Activated naive CD4-positive, alpha-beta T cell treated with anti-CD3 and anti-CD28 coated beads for 36 hours (primary cell): ENCODE data around the gene RAB34. TPM values are rescaled to one million over a fixed set of nuclear protein-coding genes. Genes with fewer than 3 reads are reported as not detected.
A peak's percentile ranks its signal among the peaks of the same experiment; 100 is the strongest.
"Not testable (repeated sequence)": the region's sequence is repeated elsewhere in the genome, so short reads cannot be mapped to it uniquely, and the experiment has no call there.

Source experiments
- CTCF ChIA-PET: fragments of 350-600 bp; sonication (Branson Sonifier 250); formaldehyde crosslinking; loops from one replicate; lab custom pipeline; 2021; ENCODE audit warnings: antibody characterized with exemption; lab: Charles Lee
- DNase-seq: peaks from one replicate; pipeline ENCODE4 v3.0.0-alpha.2; 2020
- H3K27ac Mint-ChIP-seq: one replicate; pipeline ENCODE4 v1.8.0; 2021; ENCODE audit warnings: mild to moderate bottlenecking, mixed read lengths
- H3K27me3 Mint-ChIP-seq: one replicate; pipeline ENCODE4 v1.8.0; 2021; ENCODE audit warnings: low read depth, mixed read lengths
- H3K36me3 Mint-ChIP-seq: one replicate; pipeline ENCODE4 v1.8.0; 2021; ENCODE audit warnings: low read depth, mixed read lengths
- H3K4me1 Mint-ChIP-seq: one replicate; pipeline ENCODE4 v1.8.0; 2021; ENCODE audit warnings: low read depth, mixed read lengths
- H3K4me3 Mint-ChIP-seq: one replicate; pipeline ENCODE4 v1.8.0; 2021; ENCODE audit warnings: mild to moderate bottlenecking, moderate library complexity, mixed read lengths
- H3K9me3 Mint-ChIP-seq: one replicate; pipeline ENCODE4 v1.8.0; 2021; ENCODE audit warnings: mixed read lengths
- intact Hi-C: fragments of 100-400 bp; cut with micrococcal nuclease; formaldehyde crosslinking; loops from one replicate; pipeline ENCODE4 v1.15.1; 2023
- total RNA-seq, 2 experiments: library from RNA; stranded (reverse); gene quantifications; one replicate each; pipeline ENCODE4 v1.2.3, GENCODE V29; 2021

The RAB34 gene
- total RNA-seq, 2 experiments from 2014 or later, result 10.2 to 12.3 TPM

GRCh38 chr17:28723836-28724499 lies 6.3 kb upstream of the RAB34 start:
- H3K27ac Mint-ChIP-seq, result peak overlapping the region; percentile 93
- H3K36me3 Mint-ChIP-seq, result peaks cover 58% of the 10 kb centered on the region
- DNase-seq, H3K27me3 Mint-ChIP-seq, H3K9me3 Mint-ChIP-seq: not testable (repeated sequence)
- intact Hi-C loops, result loop anchor here (10.0 kb wide), 1 partner anchor 841 kb away; the partner anchor contains the start of genes ABHD15 and TP53I13
- peaks cover 48% of the 10 kb centered on the region for H3K4me1 Mint-ChIP-seq
- CTCF ChIA-PET, result interaction anchor here (2.2 to 7.2 kb wide), 2 partner anchors 24 to 40 kb away, joined by 6 to 353 read pairs; partner anchors contain the start of gene TRAF4
- peak overlapping the region; percentile 91 for H3K4me3 Mint-ChIP-seq

- Mint-ChIP-seq H3K4me3 (peak overlapping the region; percentile 40), H3K27ac (peak overlapping the region; percentile 75), H3K27me3 (peaks cover 2% of the 10 kb centered on the region), H3K36me3 (peaks cover 58% of the 10 kb centered on the region), H3K4me1 (peaks cover 51% of the 10 kb centered on the region), H3K9me3 (no peaks in the 10 kb centered on the region)
- DNase-seq, result no peak
- CTCF ChIA-PET, result interaction anchor here (2.2 to 7.2 kb wide), 2 partner anchors 25 to 41 kb away, joined by 6 to 353 read pairs; partner anchors contain the start of gene TRAF4
- intact Hi-C loops, result loop anchor here (10.0 kb wide), 1 partner anchor 842 kb away; the partner anchor contains the start of genes ABHD15 and TP53I13
These were observed 5.6 kb upstream of the RAB34 start for GRCh38 chr17:28723159-28723835.

GRCh38 chr17:28722417-28723158 lies 4.9 kb upstream of the RAB34 start:
- Mint-ChIP-seq H3K4me1 (peaks cover 53% of the 10 kb centered on the region), H3K9me3 (no peaks in the 10 kb centered on the region), H3K36me3 (peaks cover 58% of the 10 kb centered on the region), H3K27me3 (peaks cover 7% of the 10 kb centered on the region), H3K4me3 (peak overlapping the region; percentile 91), H3K27ac (peak overlapping the region; percentile 75)
- CTCF ChIA-PET, result interaction anchor here (0.6 to 7.2 kb wide), 3 partner anchors 26 to 231 kb away, joined by 4 to 353 read pairs (median 5); partner anchors contain the start of gene TRAF4
- intact Hi-C loops, result loop anchor here (10.0 kb wide), 1 partner anchor 842 kb away; the partner anchor contains the start of genes ABHD15 and TP53I13
- DNase-seq, result no peak

GRCh38 chr17:28720997-28721329 lies 3.3 kb upstream of the RAB34 start:
- H3K36me3 Mint-ChIP-seq, result peaks cover 56% of the 10 kb centered on the region
- CTCF ChIA-PET, result interaction anchor here (0.6 to 1.9 kb wide), 6 partner anchors 10 to 228 kb away, joined by 3 to 8 read pairs (median 4); partner anchors contain the start of gene PROCA1

GRCh38 chr17:28720247-28720996 lies 2.8 kb upstream of the RAB34 start:
- CTCF ChIA-PET, result interaction anchor here (0.7 to 1.9 kb wide), 9 partner anchors 9 to 397 kb away, joined by 3 to 8 read pairs (median 3); partner anchors contain the start of genes PROCA1, SDF2 and SUPT6H
- Mint-ChIP-seq H3K36me3 (peaks cover 52% of the 10 kb centered on the region), H3K4me3 (peak overlapping the region; percentile 91), H3K27ac (peak overlapping the region; percentile 94), H3K9me3 (no peaks in the 10 kb centered on the region), H3K27me3 (peaks cover 17% of the 10 kb centered on the region), H3K4me1 (peaks cover 53% of the 10 kb centered on the region)
- DNase-seq, result peak; percentile 49
- intact Hi-C loops, result loop anchor here (10.0 kb wide), 1 partner anchor 844 kb away; the partner anchor contains the start of genes ABHD15 and TP53I13

More at GRCh38 chr17:28720997-28721329, 3.3 kb upstream of the RAB34 start:
- Mint-ChIP-seq H3K27ac (peak overlapping the region; percentile 94), H3K27me3 (peaks cover 11% of the 10 kb centered on the region), H3K4me3 (peak overlapping the region; percentile 91), H3K4me1 (peaks cover 53% of the 10 kb centered on the region)
- intact Hi-C loops, result loop anchor here (10.0 kb wide), 1 partner anchor 844 kb away; the partner anchor contains the start of genes ABHD15 and TP53I13
- H3K9me3 Mint-ChIP-seq, DNase-seq: not testable (repeated sequence)

- peak overlapping the region; percentile 94 for H3K27ac Mint-ChIP-seq
- peaks cover 39% of the 10 kb centered on the region for H3K36me3 Mint-ChIP-seq
- H3K4me1 Mint-ChIP-seq, result peaks cover 43% of the 10 kb centered on the region
- peaks cover 25% of the 10 kb centered on the region for H3K27me3 Mint-ChIP-seq
- intact Hi-C loops, result loop anchor here (1.0 to 2.0 kb wide), 6 partner anchors 8 to 384 kb away; partner anchors contain the start of genes IFT20, NEK8, PROCA1 and SUPT6H
- no peaks in the 10 kb centered on the region for H3K9me3 Mint-ChIP-seq
- DNase-seq, result no peak
- peak overlapping the region; percentile 91 for H3K4me3 Mint-ChIP-seq
- CTCF ChIA-PET, result interaction anchor here (0.7 to 1.9 kb wide), 9 partner anchors 8 to 398 kb away, joined by 3 to 8 read pairs (median 3); partner anchors contain the start of genes PROCA1, SDF2 and SUPT6H
These were observed 1.4 kb upstream of the RAB34 start for GRCh38 chr17:28719021-28719433.

- H3K4me3 Mint-ChIP-seq, result peak overlapping the region; percentile 66
- intact Hi-C loops, result loop anchor here (1.0 to 2.0 kb wide), 6 partner anchors 7 to 383 kb away; partner anchors contain the start of genes IFT20, NEK8, PROCA1 and SUPT6H
- peaks cover 39% of the 10 kb centered on the region for H3K4me1 Mint-ChIP-seq
- no peak for DNase-seq
- CTCF ChIA-PET, result interaction anchor here (1.0 kb wide), 1 partner anchor 70 kb away, joined by 3 read pairs; no protein-coding TSS in a partner anchor
- peak overlapping the region; percentile 59 for H3K27ac Mint-ChIP-seq
- H3K27me3 Mint-ChIP-seq, result peaks cover 25% of the 10 kb centered on the region
- H3K36me3 Mint-ChIP-seq, result peaks cover 37% of the 10 kb centered on the region
- H3K9me3 Mint-ChIP-seq, result no peaks in the 10 kb centered on the region
These were observed 809 bp upstream of the RAB34 start for GRCh38 chr17:28718333-28719020.

GRCh38 chr17:28716740-28717577 lies 709 bp downstream of the RAB34 start:
- intact Hi-C loops, result no loop called here
- Mint-ChIP-seq H3K4me1 (peaks cover 33% of the 10 kb centered on the region), H3K27ac (no peak overlapping the region), H3K27me3 (peaks cover 27% of the 10 kb centered on the region), H3K4me3 (peak overlapping the region; percentile 50), H3K36me3 (peaks cover 23% of the 10 kb centered on the region), H3K9me3 (no peaks in the 10 kb centered on the region)
- CTCF ChIA-PET, result interaction anchor here (0.7 kb wide), 1 partner anchor 55 kb away, joined by 3 read pairs; the partner anchor contains the start of genes SDF2 and SUPT6H
- no peak for DNase-seq

GRCh38 chr17:28715217-28715616 lies 2.5 kb downstream of the RAB34 start:
- H3K27ac Mint-ChIP-seq, result no peak overlapping the region
- DNase-seq, result no peak
- intact Hi-C loops, result no loop called here
- CTCF ChIA-PET, result no interaction called here
- peaks cover 5% of the 10 kb centered on the region for H3K36me3 Mint-ChIP-seq
- no peaks in the 10 kb centered on the region for H3K9me3 Mint-ChIP-seq
- peaks cover 33% of the 10 kb centered on the region for H3K4me1 Mint-ChIP-seq
- peaks cover 27% of the 10 kb centered on the region for H3K27me3 Mint-ChIP-seq
- no peak overlapping the region for H3K4me3 Mint-ChIP-seq

GRCh38 chr17:28714281-28714680 lies 3.4 kb downstream of the RAB34 start:
- no peak overlapping the region for H3K27ac Mint-ChIP-seq
- no peaks in the 10 kb centered on the region for H3K9me3 Mint-ChIP-seq
- CTCF ChIA-PET, result no interaction called here
- H3K36me3 Mint-ChIP-seq, result no peaks in the 10 kb centered on the region
- H3K27me3 Mint-ChIP-seq, result peaks cover 27% of the 10 kb centered on the region
- peaks cover 29% of the 10 kb centered on the region for H3K4me1 Mint-ChIP-seq
- DNase-seq, result no peak
- H3K4me3 Mint-ChIP-seq, result no peak overlapping the region
- intact Hi-C loops, result no loop called here
